ENCODE results near the gene SCAF4.
"Not testable (repeated sequence)": the region's sequence is repeated elsewhere in the genome, so short reads cannot be mapped to it uniquely, and the experiment has no call there.

SCAF4 gene

GRCh38 chr21:31731857-31732596 is at the start of gene SCAF4:
Gene SCAF4 (minus strand): TSS chr21:31732118. CDS start chr21:31731692, 426 bp downstream.
- DNase-seq (ENCODE audit: low spot score) = peak; percentile 86

DNA sequence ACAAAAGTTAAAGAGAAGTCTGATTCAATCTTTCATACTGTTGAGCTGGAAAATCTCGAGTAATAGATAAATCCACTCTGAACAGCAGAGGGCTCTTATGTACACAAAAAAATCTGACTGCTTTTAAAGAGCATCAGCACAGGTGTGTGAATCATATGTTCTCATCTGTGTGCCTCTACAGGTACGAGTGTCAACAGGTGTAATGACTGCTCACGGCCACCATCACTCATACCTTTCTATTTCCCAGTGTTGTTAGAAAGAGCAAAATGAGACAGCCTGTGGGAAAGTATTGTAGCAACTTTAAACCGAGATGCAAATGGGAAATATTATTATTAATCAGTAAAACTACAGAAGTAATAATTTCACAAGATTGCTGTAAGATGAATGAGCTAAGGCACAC is 49.0 kb upstream of the SCAF4 start:
- no peak for DNase-seq (ENCODE audit: low spot score)

- DNase-seq (ENCODE audit: low spot score) = no peak
Measured at GRCh38 chr21:31778546-31778945, 46.6 kb upstream of the SCAF4 start.

DNA sequence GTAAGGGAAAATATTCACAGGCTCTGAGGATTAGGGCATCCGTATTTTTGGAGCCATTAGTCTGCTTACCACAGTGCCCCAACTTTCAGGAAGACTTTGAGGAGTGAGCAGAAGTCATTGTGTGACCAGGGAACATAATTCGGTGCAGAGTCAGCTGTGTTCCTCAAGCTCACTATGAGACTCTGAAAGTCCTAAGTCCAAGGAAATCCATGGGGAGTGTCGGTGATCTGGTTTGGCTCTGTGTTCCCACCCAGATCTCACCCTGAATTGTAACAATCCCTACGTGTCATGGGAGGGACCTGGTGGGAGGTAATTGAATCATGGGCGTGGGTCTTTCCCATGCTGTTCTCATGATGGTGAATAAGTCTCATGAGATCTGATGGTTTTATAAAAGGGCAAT is 45.9 kb upstream of the SCAF4 start:
- DNase-seq (ENCODE audit: low spot score) = no peak

- no peak for DNase-seq (ENCODE audit: low spot score)
Measured at GRCh38 chr21:31774031-31774430, 42.1 kb upstream of the SCAF4 start.

- peak; percentile 2 for DNase-seq (ENCODE audit: low spot score)
Measured at GRCh38 chr21:31772674-31773555, 41.0 kb upstream of the SCAF4 start.

GRCh38 chr21:31771685-31772084 is 39.8 kb upstream of the SCAF4 start:
- no peak for DNase-seq (ENCODE audit: low spot score)

- DNase-seq (ENCODE audit: low spot score) = no peak
Measured at GRCh38 chr21:31768710-31769109, 36.8 kb upstream of the SCAF4 start.

GRCh38 chr21:31766899-31767298 is 35.0 kb upstream of the SCAF4 start:
- no peak for DNase-seq (ENCODE audit: low spot score)

DNA sequence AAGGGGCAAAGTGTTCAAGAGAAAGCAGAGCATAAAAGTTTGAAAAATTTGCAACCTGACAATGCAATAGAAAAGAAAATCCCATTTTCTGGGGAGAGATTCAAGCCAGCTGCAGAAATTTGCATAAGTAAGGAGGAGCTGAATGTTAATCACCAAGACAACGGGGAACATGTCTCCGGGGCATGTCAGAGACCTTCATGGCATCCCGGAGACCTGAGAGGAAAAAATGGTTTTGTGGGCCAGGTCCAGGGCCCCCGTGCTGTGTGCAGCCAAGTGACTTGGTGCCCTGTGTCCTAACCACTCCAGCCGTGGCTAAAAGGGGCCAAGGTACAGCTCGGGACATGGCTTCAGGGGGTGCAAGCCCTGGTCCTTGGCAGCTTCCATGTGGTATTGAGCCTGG is 33.9 kb upstream of the SCAF4 start:
- not testable (repeated sequence) for DNase-seq (ENCODE audit: low spot score)

DNA sequence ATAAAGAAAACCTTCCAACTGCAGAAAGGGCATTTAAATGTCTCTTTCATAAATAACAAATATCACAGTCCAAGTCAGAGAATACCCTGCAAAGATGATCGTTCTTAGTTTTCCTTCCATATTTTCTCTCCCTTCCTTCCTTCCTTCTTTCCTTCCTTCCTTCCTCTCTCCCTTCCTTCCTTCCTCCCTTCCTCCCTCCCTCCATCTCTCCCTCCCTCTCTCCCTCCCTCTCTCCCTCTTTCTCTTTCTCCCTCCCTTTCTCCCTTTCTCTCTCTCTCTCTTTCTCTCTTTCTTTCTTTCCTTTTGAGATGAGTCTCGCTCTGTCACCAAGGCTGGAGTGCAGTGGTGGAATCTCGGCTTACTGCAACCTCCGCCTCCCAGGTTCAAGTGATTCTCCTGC is 29.0 kb upstream of the SCAF4 start:
- no peak for DNase-seq (ENCODE audit: low spot score)

- no peak for DNase-seq (ENCODE audit: low spot score)
Measured at GRCh38 chr21:31756787-31757186, 24.9 kb upstream of the SCAF4 start.

- DNase-seq (ENCODE audit: low spot score) = no peak
Measured at GRCh38 chr21:31755027-31755426, 23.1 kb upstream of the SCAF4 start.

DNA sequence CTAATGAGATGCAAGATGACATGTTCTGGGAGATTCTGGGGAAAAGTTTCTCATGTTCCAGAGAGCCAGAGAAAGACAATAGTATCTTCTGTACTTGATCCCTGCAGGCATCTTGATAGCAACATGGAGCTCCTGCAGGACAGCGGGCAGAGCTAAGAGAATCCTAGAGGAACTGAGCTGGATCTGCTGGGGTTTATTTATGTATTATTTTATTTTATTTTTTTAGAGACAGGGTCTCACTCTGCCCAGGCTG is 22.7 kb upstream of the SCAF4 start:
- no peak for DNase-seq (ENCODE audit: low spot score)

- DNase-seq (ENCODE audit: low spot score) = no peak
Measured at GRCh38 chr21:31753949-31754707, 22.2 kb upstream of the SCAF4 start.

DNA sequence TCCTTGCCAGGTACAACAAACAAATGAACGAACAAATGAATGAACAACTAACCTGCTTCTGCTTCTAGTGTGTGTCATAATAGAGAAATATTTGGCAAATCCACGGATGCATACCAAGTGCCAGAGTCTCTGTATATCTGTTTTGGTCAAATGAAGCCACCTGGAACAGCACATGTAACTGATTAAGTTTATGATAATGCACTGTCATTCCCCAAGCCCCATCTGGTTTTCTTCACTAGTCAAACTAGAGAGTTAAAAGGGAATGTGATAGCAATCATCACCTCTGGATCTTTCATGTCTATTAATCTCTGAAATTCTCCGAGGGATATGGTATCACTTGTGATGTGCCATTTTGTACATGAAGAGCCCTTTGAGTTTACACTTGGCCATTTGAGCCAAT is 21.0 kb upstream of the SCAF4 start:
- DNase-seq (ENCODE audit: low spot score) = no peak

- DNase-seq (ENCODE audit: low spot score) = no peak
Measured at GRCh38 chr21:31752352-31752751, 20.4 kb upstream of the SCAF4 start.

- no peak for DNase-seq (ENCODE audit: low spot score)
Measured at GRCh38 chr21:31750843-31751242, 18.9 kb upstream of the SCAF4 start.

DNA sequence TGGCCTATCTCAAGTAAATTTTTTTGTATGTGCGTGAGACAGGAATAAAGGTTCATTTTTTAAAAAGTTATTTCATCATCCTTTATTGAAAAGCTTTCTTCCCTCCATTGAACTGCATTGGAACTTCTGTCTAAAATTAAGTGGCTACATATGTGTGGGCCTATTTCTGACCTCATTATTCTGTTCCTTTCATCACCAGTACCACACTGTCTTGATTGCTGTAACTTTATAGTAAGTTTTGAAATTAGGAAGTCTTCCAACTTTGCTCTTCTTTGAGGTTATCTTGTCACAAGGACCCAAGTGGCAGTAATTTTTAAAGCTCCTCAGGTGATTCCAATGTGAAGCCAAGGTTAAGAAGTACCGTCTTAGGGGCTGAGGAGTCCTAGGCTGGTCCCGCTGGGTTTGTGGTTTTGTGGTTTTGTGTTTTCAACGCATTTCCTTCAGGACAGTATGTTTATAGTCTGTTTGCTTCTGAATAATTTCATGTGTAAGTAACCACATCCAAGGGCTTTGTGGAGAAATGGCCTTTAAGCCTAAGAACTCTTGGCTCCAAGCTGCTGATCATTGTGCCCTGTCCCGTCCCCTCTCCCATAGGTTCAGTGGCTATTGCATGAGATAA is 12.4 kb upstream of the SCAF4 start:
- no peak for DNase-seq (ENCODE audit: low spot score)

DNA sequence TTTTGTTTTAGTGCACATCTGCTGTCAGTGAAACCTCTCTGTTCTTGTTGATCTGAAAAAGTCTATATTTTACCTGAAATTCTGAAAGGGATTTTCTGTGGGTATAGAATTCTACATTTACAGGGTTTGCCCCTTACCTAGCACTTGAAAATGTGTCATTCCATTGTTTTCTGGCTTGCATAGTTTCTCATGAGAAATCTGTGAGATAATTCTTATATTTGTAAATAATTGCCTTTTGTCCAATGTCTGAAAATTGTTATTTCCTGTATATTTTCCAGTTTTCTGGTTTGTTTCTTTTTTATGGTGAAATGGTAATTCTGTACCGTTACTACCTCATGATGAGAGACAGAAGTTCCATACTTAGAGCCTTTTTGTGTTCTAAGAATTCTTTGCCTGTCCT is 11.8 kb upstream of the SCAF4 start:
- no peak for DNase-seq (ENCODE audit: low spot score)

- no peak for DNase-seq (ENCODE audit: low spot score)
Measured at GRCh38 chr21:31741116-31741515, 9.2 kb upstream of the SCAF4 start.

Data from pons (tissue), 1 donor.